NCI-H345 (cell line): Measurements from ENCODE around the gene JAKMIP2.
"Not testable (repeated sequence)": the region's sequence is repeated elsewhere in the genome, so short reads cannot be mapped to it uniquely, and the experiment has no call there.

ENCODE experiments used
- DNase-seq: peaks from one replicate; lab custom pipeline; 2025; lab: John Stamatoyannopoulos, UW

Gene JAKMIP2

GRCh38 chr5:147782110-147783028 lies at the start of gene JAKMIP2:
Gene JAKMIP2 (minus strand): TSS chr5:147782728. CDS start chr5:147671806, 110,922 bp downstream.
- DNase-seq = peak; percentile 98

DNA sequence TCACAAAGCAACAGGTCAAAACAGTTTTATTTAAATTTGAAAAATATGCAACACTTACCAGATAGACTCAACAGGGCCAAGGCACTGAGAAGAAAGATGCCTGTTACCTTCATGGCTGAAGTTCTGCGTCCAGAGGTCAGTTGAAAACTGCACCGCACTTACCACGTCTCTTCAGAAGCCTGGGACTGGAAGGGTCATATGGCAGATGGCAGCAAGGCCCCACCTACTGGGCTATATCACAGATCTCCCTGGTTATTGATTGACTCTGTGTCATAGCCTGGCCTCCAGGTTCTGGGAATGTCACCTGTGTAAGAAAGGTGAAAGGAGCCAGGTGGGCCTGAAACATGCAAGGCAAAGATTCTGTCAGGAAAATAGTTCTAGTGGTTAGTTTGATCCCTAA lies 48.9 kb upstream of the JAKMIP2 start, which contains the start of gene SPINK1:
SPINK1 (minus strand) TSS at position 207 of the 400 bp plus-strand sequence; CDS start at position 113, 94 bp downstream.
- no peak for DNase-seq

DNA sequence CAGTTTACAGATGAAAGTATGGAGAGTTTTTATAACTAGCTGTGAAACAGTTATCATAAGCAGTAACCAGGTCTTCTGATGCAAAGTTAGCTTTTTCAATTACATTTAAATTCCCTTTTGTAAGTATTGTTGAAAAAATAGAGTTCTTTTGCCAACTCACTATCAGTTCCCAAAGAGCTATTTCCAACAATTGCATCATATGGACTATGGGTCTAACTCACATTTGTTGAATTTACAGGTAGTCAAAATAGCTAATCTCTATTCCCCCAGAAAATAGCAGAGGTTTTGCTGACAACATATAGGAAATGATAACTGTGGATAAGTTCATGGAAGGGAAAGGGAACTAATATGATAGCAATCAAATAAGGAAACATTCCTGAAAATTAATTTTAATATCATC lies 47.5 kb upstream of the JAKMIP2 start:
- DNase-seq = no peak

DNA sequence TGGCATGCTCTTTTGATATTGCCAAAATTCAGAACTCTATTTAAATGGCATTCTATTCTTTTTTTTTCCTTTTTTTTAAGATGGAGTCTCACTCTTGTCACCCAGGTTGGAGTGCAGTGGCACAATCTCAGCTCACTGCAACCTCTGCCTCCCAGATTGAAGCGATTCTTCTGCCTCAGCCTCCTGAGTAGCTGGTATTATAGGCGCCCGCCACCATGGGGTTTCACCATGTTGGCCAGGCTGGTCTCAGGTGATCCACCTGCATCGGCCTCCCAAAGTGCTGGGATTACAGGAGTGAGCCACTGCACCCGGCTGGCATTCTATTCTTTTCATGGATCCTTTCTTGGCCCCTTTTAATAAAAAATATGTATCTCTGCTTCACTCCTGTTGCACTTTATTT lies 44.5 kb upstream of the JAKMIP2 start:
- DNase-seq = not testable (repeated sequence)

- DNase-seq = no peak
These were observed 43.8 kb upstream of the JAKMIP2 start for GRCh38 chr5:147826361-147826760.

GRCh38 chr5:147822686-147823491 lies 40.4 kb upstream of the JAKMIP2 start:
- peak; percentile 77 for DNase-seq

- DNase-seq = not testable (repeated sequence)
These were observed 39.7 kb upstream of the JAKMIP2 start for GRCh38 chr5:147822222-147822621.

- DNase-seq = no peak
These were observed 39.2 kb upstream of the JAKMIP2 start for GRCh38 chr5:147821766-147822165.

DNA sequence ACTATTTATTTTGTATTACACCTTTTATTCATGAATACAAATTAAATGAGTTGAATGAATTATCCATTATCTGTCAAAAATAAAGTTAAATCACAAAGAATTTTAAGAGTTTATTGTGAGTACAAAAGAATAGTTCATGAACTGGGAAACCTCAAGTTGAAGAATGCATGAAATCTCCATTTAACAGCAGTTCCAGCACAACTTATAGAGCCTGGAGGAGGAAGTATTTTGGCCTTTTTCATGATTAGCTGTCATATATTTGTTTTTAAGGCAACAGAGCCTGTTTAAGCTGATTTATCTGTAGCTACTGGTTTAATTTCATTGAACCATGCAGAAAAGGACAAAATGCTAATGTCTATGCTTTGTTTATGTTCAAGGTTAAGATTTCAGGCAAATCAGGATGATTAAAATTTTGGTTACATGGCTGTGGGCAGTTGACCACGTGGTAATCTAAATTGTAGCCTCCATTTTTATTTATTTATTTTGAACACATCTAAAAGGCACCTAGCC lies 36.8 kb upstream of the JAKMIP2 start:
- DNase-seq = no peak

- no peak for DNase-seq
These were observed 35.8 kb upstream of the JAKMIP2 start for GRCh38 chr5:147818290-147818689.

DNA sequence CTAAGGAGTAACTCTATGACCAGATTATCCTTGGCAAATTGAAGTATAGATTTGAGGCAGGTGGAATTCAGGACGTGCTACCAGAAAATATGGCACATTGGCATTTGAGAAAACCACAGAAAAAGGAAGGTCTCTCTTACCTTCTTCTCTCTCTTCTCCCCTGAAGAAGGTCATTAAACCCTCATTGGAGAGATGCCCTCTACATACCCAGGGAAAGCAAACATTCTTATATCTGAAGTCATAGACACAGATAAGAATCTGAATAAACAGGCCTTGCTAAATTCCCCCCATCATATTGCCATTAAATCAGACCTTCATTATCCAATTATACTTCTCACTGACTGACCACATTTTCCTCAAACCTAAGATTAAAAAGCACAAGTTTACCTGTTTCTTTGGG lies 31.2 kb upstream of the JAKMIP2 start:
- DNase-seq = no peak

GRCh38 chr5:147809830-147810666 lies 27.5 kb upstream of the JAKMIP2 start:
- DNase-seq = no peak

GRCh38 chr5:147805030-147805454 lies 22.5 kb upstream of the JAKMIP2 start:
- no peak for DNase-seq

- no peak for DNase-seq
These were observed 21.8 kb upstream of the JAKMIP2 start for GRCh38 chr5:147804334-147804733.

DNA sequence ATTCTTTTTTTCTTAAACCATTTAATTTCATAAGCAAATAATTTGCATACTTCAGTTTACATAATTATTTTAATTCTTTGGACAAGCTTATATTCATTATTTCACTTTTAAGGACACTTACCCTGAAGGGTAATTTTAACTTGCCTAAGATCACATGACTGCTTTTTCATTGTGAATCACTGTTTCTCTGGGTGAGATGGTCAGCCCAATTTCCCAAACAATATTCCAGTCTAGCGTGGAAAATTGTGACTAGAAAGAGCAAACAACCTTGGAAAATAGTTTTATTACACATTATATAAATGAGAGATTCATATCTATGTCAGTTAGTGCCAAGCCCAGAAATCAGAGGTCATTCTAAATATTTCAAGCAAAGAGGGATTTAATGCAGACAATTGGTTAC lies 21.4 kb upstream of the JAKMIP2 start:
- DNase-seq = no peak

GRCh38 chr5:147803161-147803560 lies 20.6 kb upstream of the JAKMIP2 start:
- not testable (repeated sequence) for DNase-seq

DNA sequence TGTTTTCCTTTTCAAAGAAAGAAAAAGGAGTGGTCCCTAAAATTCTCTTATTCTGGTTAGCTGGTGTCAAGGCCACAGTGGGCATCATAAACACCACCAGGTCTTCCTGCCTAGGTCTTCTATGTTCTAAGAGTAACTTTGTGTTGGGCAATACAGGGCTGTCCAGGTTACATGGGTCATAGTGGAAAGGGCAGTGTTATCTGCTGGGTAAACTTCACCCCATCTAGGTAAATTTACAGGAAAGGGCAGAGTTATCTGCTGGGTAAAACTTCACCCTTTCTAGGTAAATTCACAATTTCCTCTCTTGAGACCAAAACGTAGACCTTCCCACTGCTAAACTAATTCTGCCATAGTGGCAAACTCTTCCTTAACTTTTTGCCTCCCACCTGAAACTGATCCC lies 18.9 kb upstream of the JAKMIP2 start:
- DNase-seq = no peak

DNA sequence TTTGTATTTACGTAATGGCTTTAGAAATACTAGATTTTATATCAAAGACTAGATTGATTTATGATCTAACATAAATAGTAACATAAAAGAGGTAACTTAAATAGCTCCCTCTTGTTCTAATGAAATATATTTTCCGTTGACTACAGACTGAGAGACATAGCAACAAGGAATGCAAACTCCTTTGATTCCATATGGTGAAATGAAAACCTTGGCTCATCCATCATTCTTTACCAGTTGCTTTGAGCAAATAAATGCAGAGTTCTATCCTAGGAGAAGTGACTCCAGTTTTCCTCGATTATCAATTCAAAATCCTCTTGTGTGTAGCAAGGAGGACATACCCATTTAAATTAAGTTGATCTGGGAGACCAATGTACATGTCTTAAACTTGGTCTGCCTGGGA lies 18.0 kb upstream of the JAKMIP2 start:
- no peak for DNase-seq

GRCh38 chr5:147796556-147797308 lies 14.2 kb upstream of the JAKMIP2 start:
- DNase-seq = peak; percentile 30

GRCh38 chr5:147791181-147791580 lies 8.7 kb upstream of the JAKMIP2 start:
- DNase-seq = no peak

DNA sequence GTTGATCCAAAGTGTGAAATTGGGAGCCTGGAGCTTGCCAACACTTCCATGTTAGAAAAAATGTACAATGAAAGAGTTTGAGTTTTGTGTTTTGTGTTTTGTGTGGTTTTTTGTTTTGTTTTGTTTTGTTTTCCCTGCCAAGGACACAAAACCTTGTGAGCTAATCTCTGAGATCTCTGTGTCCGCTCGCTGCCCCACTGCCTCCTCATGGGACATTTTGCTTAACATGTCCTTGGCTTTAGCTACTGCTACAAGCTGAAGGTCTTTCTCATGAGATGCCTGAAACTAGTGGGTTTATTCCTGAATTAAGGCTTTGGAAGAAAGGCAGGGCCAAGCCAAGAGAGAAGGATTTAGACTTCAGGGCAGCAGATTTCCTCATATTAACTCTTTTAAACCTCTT lies 7.3 kb upstream of the JAKMIP2 start:
- DNase-seq = no peak
